HG03342 (cell line): ENCODE measurements around the gene SEC24C.
"Not testable (repeated sequence)": the region's sequence is repeated elsewhere in the genome, so short reads cannot be mapped to it uniquely, and the experiment has no call there.

Experiments
- ATAC-seq: cut with Tn5 transposase; IDR thresholded peaks from one replicate; pipeline ENCODE4 v1.9.1; 2021; ENCODE audit warnings: mild to moderate bottlenecking, moderate library complexity; ENCODE audit not compliant: unreplicated experiment

Gene SEC24C, protein sequence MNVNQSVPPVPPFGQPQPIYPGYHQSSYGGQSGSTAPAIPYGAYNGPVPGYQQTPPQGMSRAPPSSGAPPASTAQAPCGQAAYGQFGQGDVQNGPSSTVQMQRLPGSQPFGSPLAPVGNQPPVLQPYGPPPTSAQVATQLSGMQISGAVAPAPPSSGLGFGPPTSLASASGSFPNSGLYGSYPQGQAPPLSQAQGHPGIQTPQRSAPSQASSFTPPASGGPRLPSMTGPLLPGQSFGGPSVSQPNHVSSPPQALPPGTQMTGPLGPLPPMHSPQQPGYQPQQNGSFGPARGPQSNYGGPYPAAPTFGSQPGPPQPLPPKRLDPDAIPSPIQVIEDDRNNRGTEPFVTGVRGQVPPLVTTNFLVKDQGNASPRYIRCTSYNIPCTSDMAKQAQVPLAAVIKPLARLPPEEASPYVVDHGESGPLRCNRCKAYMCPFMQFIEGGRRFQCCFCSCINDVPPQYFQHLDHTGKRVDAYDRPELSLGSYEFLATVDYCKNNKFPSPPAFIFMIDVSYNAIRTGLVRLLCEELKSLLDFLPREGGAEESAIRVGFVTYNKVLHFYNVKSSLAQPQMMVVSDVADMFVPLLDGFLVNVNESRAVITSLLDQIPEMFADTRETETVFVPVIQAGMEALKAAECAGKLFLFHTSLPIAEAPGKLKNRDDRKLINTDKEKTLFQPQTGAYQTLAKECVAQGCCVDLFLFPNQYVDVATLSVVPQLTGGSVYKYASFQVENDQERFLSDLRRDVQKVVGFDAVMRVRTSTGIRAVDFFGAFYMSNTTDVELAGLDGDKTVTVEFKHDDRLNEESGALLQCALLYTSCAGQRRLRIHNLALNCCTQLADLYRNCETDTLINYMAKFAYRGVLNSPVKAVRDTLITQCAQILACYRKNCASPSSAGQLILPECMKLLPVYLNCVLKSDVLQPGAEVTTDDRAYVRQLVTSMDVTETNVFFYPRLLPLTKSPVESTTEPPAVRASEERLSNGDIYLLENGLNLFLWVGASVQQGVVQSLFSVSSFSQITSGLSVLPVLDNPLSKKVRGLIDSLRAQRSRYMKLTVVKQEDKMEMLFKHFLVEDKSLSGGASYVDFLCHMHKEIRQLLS

DNA sequence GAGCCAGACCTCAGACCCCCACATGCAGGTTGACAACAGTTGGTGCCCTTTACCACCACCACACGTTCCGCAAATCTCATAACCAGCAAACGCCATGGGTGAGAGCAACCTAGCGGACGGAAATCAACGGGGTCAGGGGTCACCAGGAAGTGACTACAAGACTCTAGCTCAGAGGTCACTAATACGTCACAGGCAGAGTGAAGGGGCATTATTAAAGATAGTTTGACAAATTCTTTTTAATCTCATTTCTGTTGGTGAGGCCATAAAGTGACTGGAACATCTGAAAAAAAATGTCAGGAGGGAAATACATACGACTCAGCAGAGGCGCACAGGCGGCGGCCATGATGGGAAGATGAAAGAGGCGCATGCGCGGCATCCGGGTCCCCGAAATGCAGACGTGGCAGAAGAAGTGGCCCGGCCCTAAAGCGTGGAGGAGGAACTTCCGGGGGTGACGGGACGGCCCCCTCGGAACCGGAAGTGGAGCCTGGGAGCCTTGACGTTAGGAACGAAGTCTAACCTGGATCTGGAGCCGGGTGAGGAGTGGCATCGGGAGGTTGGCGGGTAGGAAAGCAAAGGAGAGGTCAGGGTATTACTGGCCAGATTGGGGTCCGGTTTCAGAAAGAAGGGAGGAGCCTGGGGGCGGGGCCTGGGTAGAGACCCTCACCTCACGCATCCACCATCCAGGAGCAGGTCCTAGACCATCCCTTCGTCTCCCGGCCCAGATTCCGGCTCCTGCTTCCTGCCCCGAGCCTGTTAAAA, at the start of gene SEC24C:
Gene SEC24C (plus strand): TSS at position 468 of the 759 bp plus-strand sequence. CDS start 2,461 bp downstream, outside the sequence.
- ATAC-seq = peak; percentile 93

DNA sequence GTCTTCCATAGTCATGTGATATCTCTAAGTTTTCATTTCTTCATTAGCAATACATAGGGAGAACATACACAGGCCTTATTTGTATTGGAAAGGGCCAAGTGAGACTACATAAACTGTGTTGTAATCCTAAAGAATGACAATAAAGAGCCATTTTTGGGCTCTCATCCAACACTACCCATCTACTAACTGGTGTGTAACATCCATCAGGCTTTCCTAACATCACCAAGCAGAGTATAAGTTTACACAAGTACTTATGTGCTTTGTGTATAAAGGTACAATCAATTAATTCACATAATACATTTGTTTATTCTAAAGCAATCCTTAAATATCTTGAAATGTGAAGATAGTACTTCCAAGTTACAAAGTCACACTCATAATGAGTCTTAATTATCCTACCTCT, 48.9 kb upstream of the SEC24C start:
- not testable (repeated sequence) for ATAC-seq

DNA sequence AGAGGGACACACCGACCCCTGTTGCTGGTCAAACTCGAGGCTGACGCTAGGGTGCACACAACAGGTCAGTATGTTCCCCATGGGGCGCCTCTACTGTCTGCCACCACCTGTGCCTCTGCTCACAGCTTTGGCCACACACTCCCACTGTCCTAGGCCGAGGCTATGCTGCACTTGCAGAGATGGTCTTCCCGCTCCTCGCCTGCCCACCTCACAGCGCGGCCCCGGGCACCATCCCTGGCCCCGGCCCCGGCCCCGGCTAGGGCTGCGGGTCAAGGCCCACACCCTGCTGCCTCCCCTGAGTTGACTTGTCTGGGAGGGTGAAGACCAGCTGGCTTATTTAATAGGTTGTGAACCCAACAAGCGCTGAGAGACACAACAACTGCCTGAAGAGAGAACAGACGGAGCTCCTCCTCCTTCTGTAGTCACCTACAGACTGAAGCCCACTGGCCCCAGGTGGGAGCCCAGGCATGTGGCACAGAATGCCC, 46.5 kb upstream of the SEC24C start, which contains the start of gene AGAP5:
Gene AGAP5 (minus strand): TSS at position 435 of the 485 bp plus-strand sequence. CDS start 354 bp downstream, at position 81.
- ATAC-seq = not testable (repeated sequence)

DNA sequence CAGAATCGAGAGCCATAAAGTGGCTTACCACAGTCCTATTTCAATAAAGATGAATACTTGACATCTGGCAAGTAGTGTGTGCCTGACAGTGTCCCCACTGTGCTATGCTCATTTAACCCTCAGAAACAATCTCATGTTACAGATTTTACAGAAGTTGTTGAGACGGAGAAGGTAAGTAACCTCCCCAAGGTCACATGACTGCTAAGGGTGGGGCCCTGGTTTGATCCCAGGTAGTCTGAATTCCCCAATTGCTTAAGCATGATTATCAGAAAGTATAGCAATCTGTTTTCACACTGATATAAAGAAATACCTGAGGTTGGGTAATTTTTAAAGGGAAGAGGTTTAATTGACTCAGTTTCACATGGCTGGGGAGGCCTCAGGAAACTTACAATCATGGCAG, 45.4 kb upstream of the SEC24C start:
- ATAC-seq = not testable (repeated sequence)

DNA sequence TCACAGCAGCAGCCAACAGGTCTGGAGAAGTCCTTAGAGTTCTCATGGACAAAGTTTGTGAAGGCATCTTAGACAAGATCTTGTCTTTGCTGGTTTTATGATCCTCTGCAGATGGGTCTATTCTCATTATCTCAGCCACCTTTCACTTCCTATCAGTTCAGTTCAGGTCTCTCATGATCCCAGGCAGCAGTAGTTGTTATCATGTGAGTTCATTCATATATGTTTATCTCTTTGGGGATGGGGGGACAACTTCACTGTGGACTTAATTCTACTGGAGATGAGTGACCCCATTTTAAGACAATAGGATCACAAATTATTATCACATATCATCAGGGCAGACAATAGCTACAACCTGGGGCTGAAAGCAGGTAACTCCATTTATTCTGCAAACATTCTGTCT, 40.2 kb upstream of the SEC24C start:
- not testable (repeated sequence) for ATAC-seq

DNA sequence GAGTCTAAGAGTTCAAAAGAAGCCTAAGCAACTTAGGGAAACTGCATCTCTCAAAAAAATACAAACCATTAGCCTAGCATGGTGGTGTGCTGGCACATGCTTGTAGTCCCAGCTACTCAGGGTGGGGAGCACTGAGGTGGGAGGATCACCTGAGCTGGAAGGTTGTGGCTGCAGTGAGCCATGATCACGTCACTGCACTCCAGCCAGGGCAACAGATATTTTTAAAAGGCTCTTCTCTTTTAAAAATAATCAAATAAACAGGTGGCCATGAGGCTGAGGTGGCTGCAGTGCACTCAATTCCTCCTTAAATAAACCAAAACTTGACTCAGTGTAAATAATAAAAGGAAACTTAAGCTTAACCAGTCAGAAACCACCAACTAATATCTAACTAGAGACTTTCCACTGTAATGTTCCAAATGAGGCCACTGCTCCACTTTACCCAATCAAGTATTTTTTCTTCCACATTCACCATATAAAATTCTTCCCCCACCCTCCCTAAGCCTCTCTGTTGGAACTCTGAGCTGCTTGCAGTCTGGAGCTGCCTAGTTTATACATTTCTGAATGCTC, 38.6 kb upstream of the SEC24C start:
- not testable (repeated sequence) for ATAC-seq

DNA sequence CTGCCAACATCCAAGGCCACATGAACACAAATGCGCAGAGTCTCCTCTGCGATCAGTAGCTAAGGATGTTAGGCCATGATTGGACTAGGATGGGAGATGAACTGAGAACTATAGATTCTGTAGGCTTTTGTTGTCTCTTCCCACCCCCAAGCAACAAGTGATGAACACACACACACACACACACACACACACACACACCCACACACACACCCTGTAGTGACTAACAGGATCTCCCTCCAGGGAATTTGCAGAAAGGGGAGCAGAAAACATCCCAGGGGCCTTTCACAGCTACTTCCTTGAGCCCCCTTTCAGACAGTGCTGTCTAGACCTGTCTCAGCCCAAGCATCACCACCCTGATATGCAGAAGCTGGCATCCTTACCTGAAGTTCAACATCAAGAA, 37.7 kb upstream of the SEC24C start:
- not testable (repeated sequence) for ATAC-seq

DNA sequence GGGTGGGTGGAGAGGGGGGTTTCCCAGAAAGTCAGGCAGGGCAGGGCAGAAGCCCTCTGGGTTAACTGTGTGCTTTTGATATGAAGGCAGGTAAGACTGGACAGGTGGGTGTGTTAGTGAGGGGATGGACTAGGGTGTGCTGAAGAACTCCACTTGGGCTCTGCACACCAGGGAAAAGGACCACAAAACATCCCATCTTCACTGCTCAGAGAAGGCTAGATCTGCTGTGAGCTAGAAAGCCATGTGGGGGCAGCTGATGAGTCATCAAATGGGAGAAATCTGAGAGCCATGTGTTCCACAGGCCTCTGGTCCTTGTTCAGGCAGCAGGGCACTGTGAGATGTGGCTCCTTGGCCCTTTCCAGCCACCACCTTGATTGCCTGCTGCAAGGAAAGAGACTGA, 36.5 kb upstream of the SEC24C start:
- ATAC-seq = not testable (repeated sequence)

DNA sequence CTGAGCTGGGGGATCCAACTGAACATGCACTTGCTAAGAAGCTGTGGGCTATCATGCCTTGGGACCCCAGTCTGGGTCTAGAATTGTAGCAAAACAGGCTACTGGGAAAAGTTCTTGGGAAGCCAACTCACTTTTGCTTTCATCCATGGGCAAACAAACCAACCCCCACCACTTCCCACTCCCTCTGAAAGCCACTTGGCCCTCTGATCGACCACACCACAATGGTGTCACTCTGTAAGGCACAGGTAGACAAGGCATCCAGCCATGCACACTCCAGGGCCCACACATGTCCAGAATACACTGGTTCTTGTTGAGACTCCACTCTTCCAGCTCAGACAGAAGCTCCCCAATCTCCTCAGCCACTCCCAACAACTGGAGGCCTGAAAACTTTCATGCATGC, 36.0 kb upstream of the SEC24C start:
- ATAC-seq = not testable (repeated sequence)

DNA sequence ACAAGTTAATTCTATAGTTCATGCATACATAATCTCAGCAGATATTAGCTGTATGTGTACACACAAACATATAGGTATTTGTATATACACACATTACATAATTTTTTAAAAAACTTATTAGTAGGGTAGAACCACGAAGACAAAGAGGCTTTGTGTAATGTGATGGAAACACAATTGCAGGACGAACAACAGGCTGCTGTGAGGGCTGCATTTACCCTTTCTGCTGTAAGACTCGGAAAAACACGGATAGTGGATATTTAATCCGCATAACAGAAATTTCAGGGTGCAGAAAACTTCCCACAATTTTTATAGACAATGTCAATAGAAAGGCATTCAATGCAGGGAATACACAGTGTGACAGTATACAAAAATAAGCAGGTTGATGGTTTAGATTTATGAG, 32.5 kb upstream of the SEC24C start:
- not testable (repeated sequence) for ATAC-seq

DNA sequence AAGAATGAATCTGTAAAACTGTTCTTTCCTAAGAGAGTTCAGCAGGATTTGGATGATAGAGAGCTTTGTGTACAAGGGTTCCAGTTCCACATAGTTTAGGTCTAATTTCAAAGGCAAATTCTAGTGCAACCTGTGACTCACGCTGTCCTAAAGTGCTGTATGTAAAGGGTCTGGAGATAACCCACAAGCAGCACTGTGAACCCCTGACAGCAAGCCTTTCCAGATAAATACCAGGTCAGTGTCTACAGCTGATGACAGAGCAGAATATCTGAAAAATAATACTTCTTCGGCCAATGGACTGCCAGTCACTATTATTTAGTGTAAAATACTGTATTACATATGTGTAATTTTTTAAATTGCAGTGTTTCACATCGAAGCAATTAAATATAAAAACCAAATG, 30.3 kb upstream of the SEC24C start:
- ATAC-seq = not testable (repeated sequence)

DNA sequence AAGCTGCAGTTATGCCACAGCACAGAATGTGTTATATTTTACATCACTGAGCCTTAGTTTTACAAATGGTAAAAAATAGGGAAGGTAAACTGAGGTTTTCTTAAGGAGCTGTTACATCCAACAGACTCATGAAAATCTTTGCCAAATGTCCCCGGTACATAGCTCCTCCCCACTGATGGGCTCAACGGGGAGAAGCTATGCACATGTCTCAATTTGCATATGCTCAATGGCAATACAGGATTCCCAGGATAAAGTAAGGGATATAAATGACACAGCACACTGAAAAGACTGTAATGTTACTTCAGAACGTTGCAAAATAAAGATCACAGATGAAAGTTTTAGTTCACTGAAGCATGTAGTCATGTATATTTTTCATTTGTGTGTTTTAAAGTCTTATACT, 29.7 kb upstream of the SEC24C start:
- ATAC-seq = not testable (repeated sequence)

DNA sequence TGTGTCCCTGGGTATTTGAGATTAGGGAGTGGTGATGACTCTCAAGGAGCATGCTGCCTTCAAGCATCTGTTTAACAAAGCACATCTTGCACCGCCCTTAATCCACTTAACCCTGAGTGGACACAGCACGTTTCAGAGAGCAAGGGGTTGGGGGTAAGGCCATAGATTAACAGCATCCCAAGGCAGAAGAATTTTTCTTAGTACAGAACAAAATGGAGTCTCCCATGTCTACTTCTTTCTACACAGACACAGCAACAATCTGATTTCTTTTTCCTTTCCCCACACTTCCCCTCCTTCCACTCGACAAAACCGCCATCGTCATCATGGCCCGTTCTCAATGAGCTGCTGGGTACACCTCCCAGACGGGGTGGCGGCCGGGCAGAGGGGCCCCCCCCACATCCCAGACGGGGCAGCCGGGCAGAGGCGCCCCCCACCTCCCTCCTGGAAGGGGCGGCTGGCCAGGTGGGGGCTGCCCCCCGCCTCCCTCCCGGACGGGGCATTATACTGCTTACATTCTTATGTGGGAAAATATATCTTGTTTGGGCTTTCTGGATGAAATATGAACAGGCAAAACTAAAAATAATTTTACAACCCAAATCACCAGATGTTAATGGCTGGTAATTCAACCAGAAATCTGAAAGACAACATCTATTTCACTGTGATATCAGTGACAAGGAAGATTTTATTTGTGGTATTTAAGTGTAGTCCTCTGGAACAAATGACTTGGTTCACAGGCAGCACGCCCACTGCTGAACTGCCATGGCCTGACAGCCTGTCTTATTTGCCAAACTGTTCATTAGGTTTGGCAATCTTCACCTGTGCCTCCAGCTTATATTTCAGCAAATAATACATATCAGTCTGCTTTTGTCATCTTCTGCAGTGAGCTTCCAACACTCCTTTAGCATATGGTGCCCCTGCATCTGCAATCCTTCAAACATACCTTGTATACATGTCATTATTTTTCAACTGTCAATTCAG, 28.7 kb upstream of the SEC24C start:
- ATAC-seq = not testable (repeated sequence)

DNA sequence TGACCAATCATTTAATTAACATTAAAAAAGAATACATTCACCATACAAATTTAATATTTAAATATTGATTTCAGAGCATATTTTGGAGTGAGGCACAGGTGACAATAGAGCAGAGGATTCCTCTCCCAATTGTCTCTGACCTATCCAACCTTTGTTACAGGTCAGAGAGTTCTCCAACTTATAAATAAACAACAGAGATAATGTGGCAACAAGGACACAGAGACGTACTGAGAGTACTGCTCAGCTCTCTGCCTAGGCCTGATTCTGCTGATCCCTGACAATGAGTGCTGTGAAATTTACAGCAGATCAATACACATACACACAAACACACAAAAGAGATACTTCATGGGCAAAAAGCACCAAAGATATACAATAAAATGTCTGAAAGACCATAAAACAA, 27.9 kb upstream of the SEC24C start:
- no peak for ATAC-seq

DNA sequence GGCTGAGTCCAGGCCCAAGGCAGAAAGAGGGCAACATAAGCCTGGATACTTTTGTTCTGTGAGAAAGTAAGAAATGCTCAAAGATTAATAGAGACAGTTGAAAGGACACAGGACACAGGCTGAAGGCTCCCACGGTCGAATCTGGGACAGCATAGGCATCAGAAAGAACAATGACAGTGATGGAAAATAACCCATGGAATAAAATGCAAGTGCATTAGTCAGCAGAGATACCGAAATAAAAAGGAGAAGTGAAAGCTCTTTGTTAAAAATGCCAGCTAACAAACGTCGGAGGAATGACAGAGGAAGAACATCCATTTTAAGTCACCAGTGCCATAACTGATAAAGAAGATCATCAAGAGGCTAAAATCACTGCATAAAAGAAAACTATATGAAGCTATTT, 26.6 kb upstream of the SEC24C start:
- ATAC-seq = no peak

DNA sequence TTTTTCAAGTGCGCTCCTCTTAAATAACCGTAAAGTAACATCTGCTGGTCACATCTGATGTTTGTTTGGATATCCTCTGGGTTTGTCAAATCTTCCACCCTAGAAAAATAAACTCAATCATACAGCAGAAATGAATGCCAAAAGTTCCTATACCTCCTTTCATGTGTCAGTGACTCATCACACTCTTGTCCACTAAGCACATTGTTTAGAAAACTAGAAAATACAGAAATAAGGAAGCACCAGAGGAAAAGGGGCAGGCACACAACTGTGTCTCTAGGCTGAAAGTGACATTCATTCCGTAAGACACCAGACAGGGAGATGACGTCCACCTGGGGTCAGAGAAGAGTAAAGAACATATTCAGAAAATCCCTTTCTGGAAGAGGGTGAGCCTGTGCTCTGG, 23.6 kb upstream of the SEC24C start:
- not testable (repeated sequence) for ATAC-seq

DNA sequence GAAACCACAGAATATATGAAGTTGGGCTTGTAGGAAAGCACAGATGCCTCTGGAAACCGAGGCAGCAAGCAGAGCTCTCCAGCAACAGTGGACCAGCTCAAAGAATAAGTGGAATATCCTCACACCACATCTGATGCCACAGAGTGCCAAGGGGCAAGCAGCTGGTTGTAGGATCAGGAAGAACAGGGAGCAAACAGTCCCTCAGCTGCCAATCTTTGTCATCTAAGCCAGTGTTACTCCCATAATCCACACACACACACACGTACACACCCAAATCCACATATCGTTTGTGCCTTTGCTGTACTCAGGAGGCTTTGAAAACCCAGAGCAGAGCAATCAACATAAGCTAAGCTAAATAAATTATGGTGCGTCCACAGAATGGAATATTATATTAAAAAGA, 20.7 kb upstream of the SEC24C start:
- ATAC-seq = no peak

DNA sequence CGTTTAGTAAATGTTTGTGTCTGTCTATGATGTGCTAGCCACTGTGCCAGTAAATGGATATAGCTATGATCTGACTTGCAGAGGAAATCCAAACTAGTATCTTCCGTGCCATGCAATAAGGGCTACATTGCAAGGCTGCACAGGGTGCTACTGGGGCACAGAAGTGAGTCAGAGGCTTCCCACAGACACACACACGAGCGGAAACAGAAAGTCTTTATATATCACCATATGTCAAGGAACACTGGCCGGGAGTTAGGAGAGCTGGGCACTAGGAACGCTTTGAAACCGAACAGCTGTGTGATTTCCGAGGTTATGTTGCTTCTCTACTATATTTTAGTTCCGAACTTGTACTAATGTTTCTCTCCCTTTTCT, 14.4 kb upstream of the SEC24C start:
- not testable (repeated sequence) for ATAC-seq
